DND-41 (cell line): ENCODE results near the gene CEBPB.

Source experiments
- CTCF ChIP-seq: IDR thresholded peaks from 2 replicates; pipeline ENCODE4 v1.5.1; 2012; ENCODE audit warnings: borderline replicate concordance, low read length, moderate library complexity, mild to moderate bottlenecking; ENCODE audit not compliant: poor library complexity, severe bottlenecking; ENCODE audit errors: extremely low read depth
- EZH2 ChIP-seq: IDR thresholded peaks from 3 replicates; pipeline ENCODE4 v1.6.1; 2012; ENCODE audit warnings: borderline replicate concordance, low read depth, mild to moderate bottlenecking, moderate library complexity, low read length, inconsistent platforms; ENCODE audit not compliant: severe bottlenecking

GRCh38 chr20:50165684-50166554 is 24.7 kb upstream of the CEBPB start:
- peak; percentile 11 for TF ChIP-seq CTCF
- TF ChIP-seq EZH2, result no peak
